Peyer's patch (tissue), 4 donors: ENCODE measurements around the gene SYNPR.

Source experiments
- POLR2A ChIP-seq, 2 donors: fragments of 450-650 bp; IDR thresholded peaks; one replicate each; pipeline ENCODE4 v1.5.1; 2017; ENCODE audit warnings: antibody characterized with exemption in 2 of 2, mild to moderate bottlenecking in 2 of 2, moderate library complexity in 2 of 2
- TF ChIP-seq, protein P1 (sequence below), 6 experiments: fragments of 450-650 bp in 4 of 6; fragments of 200-600 bp in 2 of 6; sonication (generic) in 1 of 6; IDR thresholded peaks; one replicate each; pipeline ENCODE4 v1.5.1; 2017 to 2019; ENCODE audit warnings: antibody characterized with exemption in 6 of 6, mild to moderate bottlenecking in 3 of 6, moderate library complexity in 1 of 6

DNA sequence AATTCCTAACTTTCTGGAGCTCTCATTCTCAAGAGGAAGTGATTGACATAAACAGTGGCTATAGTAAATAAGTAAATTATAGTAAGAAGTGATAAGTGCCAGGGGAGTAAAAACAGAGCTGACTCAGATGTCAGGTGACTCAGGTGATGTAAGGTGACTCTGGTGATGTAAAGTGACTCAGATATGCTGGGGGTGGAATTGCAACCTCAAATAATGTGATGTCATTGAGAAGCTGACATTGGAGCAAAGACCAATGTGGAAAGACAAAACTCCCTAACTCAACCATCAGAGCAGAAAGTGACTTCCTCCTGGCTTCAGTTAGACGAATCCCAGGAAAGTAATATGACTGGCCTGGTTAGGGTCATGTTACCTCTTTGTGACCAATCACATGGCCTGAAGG, 230.2 kb downstream of the SYNPR start:
- TF ChIP-seq, protein P1, sequence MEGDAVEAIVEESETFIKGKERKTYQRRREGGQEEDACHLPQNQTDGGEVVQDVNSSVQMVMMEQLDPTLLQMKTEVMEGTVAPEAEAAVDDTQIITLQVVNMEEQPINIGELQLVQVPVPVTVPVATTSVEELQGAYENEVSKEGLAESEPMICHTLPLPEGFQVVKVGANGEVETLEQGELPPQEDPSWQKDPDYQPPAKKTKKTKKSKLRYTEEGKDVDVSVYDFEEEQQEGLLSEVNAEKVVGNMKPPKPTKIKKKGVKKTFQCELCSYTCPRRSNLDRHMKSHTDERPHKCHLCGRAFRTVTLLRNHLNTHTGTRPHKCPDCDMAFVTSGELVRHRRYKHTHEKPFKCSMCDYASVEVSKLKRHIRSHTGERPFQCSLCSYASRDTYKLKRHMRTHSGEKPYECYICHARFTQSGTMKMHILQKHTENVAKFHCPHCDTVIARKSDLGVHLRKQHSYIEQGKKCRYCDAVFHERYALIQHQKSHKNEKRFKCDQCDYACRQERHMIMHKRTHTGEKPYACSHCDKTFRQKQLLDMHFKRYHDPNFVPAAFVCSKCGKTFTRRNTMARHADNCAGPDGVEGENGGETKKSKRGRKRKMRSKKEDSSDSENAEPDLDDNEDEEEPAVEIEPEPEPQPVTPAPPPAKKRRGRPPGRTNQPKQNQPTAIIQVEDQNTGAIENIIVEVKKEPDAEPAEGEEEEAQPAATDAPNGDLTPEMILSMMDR (IDR thresholded peaks at IDR 0.05): no peak
- no peak for TF ChIP-seq POLR2A (IDR thresholded peaks at IDR 0.05)
